ENCODE data around the gene SNCAIP.

Gene SNCAIP

GRCh38 chr5:122400938-122401337, 88.9 kb downstream of the SNCAIP start:
- no peak for DNase-seq (ENCODE audit: low spot score)

- DNase-seq (ENCODE audit: low spot score): no peak
Observed at GRCh38 chr5:122401976-122402725, 90.1 kb downstream of the SNCAIP start.

GRCh38 chr5:122402955-122403685, 91.1 kb downstream of the SNCAIP start:
- DNase-seq (ENCODE audit: low spot score): no peak

GRCh38 chr5:122404018-122404417, 92.0 kb downstream of the SNCAIP start:
- DNase-seq (ENCODE audit: low spot score): no peak

GRCh38 chr5:122404653-122405362, 92.8 kb downstream of the SNCAIP start:
- DNase-seq (ENCODE audit: low spot score): no peak

- DNase-seq (ENCODE audit: low spot score): no peak
Observed at GRCh38 chr5:122405751-122406150, 93.7 kb downstream of the SNCAIP start.

GRCh38 chr5:122406181-122406580, 94.1 kb downstream of the SNCAIP start:
- no peak for DNase-seq (ENCODE audit: low spot score)

GRCh38 chr5:122408592-122409224, 96.7 kb downstream of the SNCAIP start:
- no peak for DNase-seq (ENCODE audit: low spot score)

GRCh38 chr5:122412966-122413365, 100.9 kb downstream of the SNCAIP start:
- no peak for DNase-seq (ENCODE audit: low spot score)

GRCh38 chr5:122413722-122414121, 101.7 kb downstream of the SNCAIP start:
- no peak for DNase-seq (ENCODE audit: low spot score)

GRCh38 chr5:122415030-122415800, 103.2 kb downstream of the SNCAIP start:
- DNase-seq (ENCODE audit: low spot score): peak; percentile 67

- DNase-seq (ENCODE audit: low spot score): no peak
Observed at GRCh38 chr5:122415801-122416120, 103.7 kb downstream of the SNCAIP start.

- DNase-seq (ENCODE audit: low spot score): no peak
Observed at GRCh38 chr5:122419142-122419894, 107.3 kb downstream of the SNCAIP start.

GRCh38 chr5:122420091-122420490, 108.1 kb downstream of the SNCAIP start:
- no peak for DNase-seq (ENCODE audit: low spot score)

GRCh38 chr5:122420537-122421236, 108.7 kb downstream of the SNCAIP start:
- no peak for DNase-seq (ENCODE audit: low spot score)

- no peak for DNase-seq (ENCODE audit: low spot score)
Observed at GRCh38 chr5:122421374-122422079, 109.5 kb downstream of the SNCAIP start.

GRCh38 chr5:122423221-122423620, 111.2 kb downstream of the SNCAIP start:
- DNase-seq (ENCODE audit: low spot score): no peak

- DNase-seq (ENCODE audit: low spot score): no peak
Observed at GRCh38 chr5:122424132-122424531, 112.1 kb downstream of the SNCAIP start.

GRCh38 chr5:122426301-122426700, 114.3 kb downstream of the SNCAIP start:
- no peak for DNase-seq (ENCODE audit: low spot score)

- no peak for DNase-seq (ENCODE audit: low spot score)
Observed at GRCh38 chr5:122427621-122428020, 115.6 kb downstream of the SNCAIP start.

All from left forelimb (tissue), 1 donor.